Immature natural killer cell (primary cell): Measurements from ENCODE around the gene SPAG17. TPM values are rescaled to one million over a fixed set of nuclear protein-coding genes. Genes with fewer than 3 reads are reported as not detected.

Experiments used
- DNase-seq, 3 donors: peaks; one replicate each; pipeline ENCODE4 v3.0.0; 2022; ENCODE audit warnings: mixed read lengths in 1 of 3
- H3K27ac Mint-ChIP-seq, 6 donors: one replicate each; pipeline ENCODE4 v1.8.0; 2020; ENCODE audit warnings: mixed read lengths in 6 of 6, mild to moderate bottlenecking in 5 of 6, inconsistent platforms in 4 of 6, moderate library complexity in 3 of 6
- H3K27me3 Mint-ChIP-seq, 3 donors: one replicate each; pipeline ENCODE4 v1.8.0; 2020 to 2021; ENCODE audit warnings: low read depth in 3 of 3, mild to moderate bottlenecking in 3 of 3, mixed read lengths in 3 of 3, moderate library complexity in 3 of 3, inconsistent platforms in 1 of 3
- H3K36me3 Mint-ChIP-seq, 3 donors: one replicate each; pipeline ENCODE4 v1.8.0; 2020; ENCODE audit warnings: mixed read lengths in 3 of 3, inconsistent platforms in 2 of 3, mild to moderate bottlenecking in 2 of 3
- H3K4me1 Mint-ChIP-seq, 2 donors: one replicate each; pipeline ENCODE4 v1.8.0; 2020; ENCODE audit warnings: inconsistent platforms in 2 of 2, mild to moderate bottlenecking in 2 of 2, mixed read lengths in 2 of 2, moderate library complexity in 1 of 2
- H3K4me3 Mint-ChIP-seq, 5 donors: one replicate each; pipeline ENCODE4 v1.8.0; 2020; ENCODE audit warnings: mild to moderate bottlenecking in 5 of 5, mixed read lengths in 5 of 5, inconsistent platforms in 3 of 5, moderate library complexity in 3 of 5
- H3K9me3 Mint-ChIP-seq, 6 donors: one replicate each; pipeline ENCODE4 v1.8.0; 2020; ENCODE audit warnings: mild to moderate bottlenecking in 6 of 6, mixed read lengths in 6 of 6, inconsistent platforms in 4 of 6, moderate library complexity in 3 of 6
- polyA plus RNA-seq, 3 donors: library from polyadenylated mRNA; unstranded; fragments of 300-500 nt; fragmentation: Illumina TruSeq; gene quantifications; one replicate each; pipeline ENCODE4 v1.2.3, GENCODE V29; 2021

Gene SPAG17
- polyA plus RNA-seq: not detected

- Mint-ChIP-seq H3K4me1 (peaks cover 2 to 5% of the 10 kb centered on the region in 2 donors), H3K27ac (no peak within 1 kb of the TSS), H3K4me3 (no peak within 1 kb of the TSS), H3K9me3 (peaks cover 1 to 29% (median 12%) of the 10 kb centered on the region in 6 donors), H3K36me3 (no peaks in the 10 kb centered on the region), H3K27me3 (peaks cover 0 to 2% (median 0%) of the 10 kb centered on the region in 3 donors)
- DNase-seq: no peak
Observed at GRCh38 chr1:118185084-118185832, at the start of gene SPAG17. Gene SPAG17, minus strand, starts transcription at chr1:118185228. Its CDS starts 71 bp downstream, at chr1:118185157.

GRCh38 chr1:118225471-118225870, 40.4 kb upstream of the SPAG17 start:
- peaks cover 0 to 7% (median 0%) of the 10 kb centered on the region in 3 donors for H3K27me3 Mint-ChIP-seq
- H3K27ac Mint-ChIP-seq: no peak overlapping the region
- H3K4me1 Mint-ChIP-seq: no peaks in the 10 kb centered on the region
- no peak overlapping the region for H3K4me3 Mint-ChIP-seq
- H3K36me3 Mint-ChIP-seq: no peaks in the 10 kb centered on the region
- DNase-seq: no peak
- H3K9me3 Mint-ChIP-seq: peaks cover 1 to 14% (median 6%) of the 10 kb centered on the region in 6 donors

- no peak for DNase-seq
- H3K9me3 Mint-ChIP-seq: peaks cover 0 to 7% (median 6%) of the 10 kb centered on the region in 6 donors
Observed at GRCh38 chr1:118223426-118223825, 38.4 kb upstream of the SPAG17 start.

GRCh38 chr1:118219438-118219837, 34.4 kb upstream of the SPAG17 start:
- no peak for DNase-seq
- H3K9me3 Mint-ChIP-seq: peaks cover 3 to 13% (median 7%) of the 10 kb centered on the region in 6 donors
- H3K4me1 Mint-ChIP-seq: no peaks in the 10 kb centered on the region
- no peaks in the 10 kb centered on the region for H3K36me3 Mint-ChIP-seq
- no peak overlapping the region for H3K4me3 Mint-ChIP-seq
- H3K27me3 Mint-ChIP-seq: peaks cover 1 to 3% (median 3%) of the 10 kb centered on the region in 3 donors
- no peak overlapping the region for H3K27ac Mint-ChIP-seq

More at GRCh38 chr1:118223426-118223825, 38.4 kb upstream of the SPAG17 start:
- Mint-ChIP-seq H3K4me3 (no peak overlapping the region), H3K27me3 (peaks cover 0 to 4% (median 0%) of the 10 kb centered on the region in 3 donors), H3K27ac (no peak overlapping the region), H3K36me3 (no peaks in the 10 kb centered on the region), H3K4me1 (no peaks in the 10 kb centered on the region)

DNA sequence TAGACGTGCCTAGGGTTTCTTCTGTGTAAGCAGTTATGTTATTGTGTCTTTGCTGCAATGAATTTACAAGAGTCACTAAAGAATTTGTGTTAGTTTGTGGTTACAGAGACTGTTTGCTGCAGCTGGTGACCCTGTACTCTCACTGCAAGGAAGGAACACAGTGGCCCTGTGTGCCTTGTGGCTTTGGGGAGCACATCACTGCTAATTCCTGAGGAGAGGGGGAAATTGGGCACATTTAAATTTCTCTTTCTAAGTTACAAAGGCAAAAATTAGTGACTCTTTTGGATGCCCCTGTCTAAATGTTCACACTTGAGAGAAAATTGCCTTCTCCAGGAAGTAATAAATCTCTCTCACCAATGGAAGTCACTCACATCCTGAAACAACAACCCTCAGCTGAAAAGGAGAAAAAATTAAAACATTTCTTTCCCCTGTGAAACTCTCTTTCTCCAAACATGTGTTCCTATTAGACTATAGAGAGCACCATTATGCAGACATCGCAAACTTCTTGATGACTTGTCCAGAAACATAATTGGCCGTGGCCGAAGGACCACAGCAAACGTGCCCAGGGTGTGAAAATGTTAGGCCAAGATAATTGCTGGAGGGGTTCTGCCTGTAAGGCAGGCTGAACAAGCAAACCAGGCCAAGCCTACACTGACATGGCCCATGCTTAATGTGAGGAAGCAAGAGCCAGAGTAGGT, 32.3 kb upstream of the SPAG17 start:
- H3K27ac Mint-ChIP-seq: no peak overlapping the region
- DNase-seq: no peak
- no peaks in the 10 kb centered on the region for H3K36me3 Mint-ChIP-seq
- H3K4me1 Mint-ChIP-seq: no peaks in the 10 kb centered on the region
- H3K9me3 Mint-ChIP-seq: peaks cover 3 to 8% (median 6%) of the 10 kb centered on the region in 6 donors
- H3K4me3 Mint-ChIP-seq: no peak overlapping the region
- peaks cover 0 to 3% (median 3%) of the 10 kb centered on the region in 3 donors for H3K27me3 Mint-ChIP-seq

DNA sequence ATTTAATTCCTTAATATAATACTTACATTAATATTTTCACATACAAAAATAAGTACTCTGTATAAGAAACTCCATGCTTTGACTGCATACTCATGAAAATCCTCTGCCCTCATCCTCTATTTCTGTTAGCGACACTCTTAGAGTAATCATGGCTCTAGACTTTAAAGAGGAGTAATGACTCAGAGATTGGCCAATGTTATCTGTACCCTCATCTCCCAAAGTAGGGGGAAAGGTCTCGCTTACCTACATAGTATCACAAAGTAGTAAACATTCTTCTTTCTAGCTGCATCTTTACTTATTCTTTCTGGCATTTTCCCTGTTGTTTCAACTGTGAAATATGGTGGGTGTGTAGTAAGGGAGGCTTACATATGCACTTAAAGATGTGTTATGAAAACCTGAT, 29.8 kb upstream of the SPAG17 start:
- H3K4me1 Mint-ChIP-seq: no peaks in the 10 kb centered on the region

DNA sequence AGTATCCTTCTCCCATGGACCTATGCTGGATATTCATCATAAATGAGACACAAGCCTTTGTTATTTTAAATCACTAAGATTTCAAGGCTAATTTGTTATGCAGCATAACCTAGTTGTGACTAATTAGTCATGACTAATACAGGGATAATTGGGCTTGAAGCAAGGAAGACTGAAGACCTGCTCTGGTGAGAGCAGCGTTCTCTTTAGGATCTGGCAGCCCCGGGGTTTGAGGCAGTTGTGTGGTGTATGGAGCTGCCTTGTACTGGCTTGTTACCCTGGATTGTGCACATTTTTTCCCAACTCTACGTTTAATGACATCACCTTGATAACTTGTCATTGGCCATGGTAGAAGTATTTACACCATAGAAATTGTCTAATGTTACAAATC, 25.7 kb upstream of the SPAG17 start:
- Mint-ChIP-seq H3K27ac (no peak overlapping the region), H3K36me3 (no peaks in the 10 kb centered on the region), H3K9me3 (peaks cover 2 to 14% (median 9%) of the 10 kb centered on the region in 6 donors), H3K27me3 (peaks cover 0 to 3% (median 3%) of the 10 kb centered on the region in 3 donors), H3K4me3 (no peak overlapping the region), H3K4me1 (no peaks in the 10 kb centered on the region)
- DNase-seq: no peak

More for the DNA sequence above, 29.8 kb upstream of the SPAG17 start:
- Mint-ChIP-seq H3K4me3 (no peak overlapping the region), H3K36me3 (no peaks in the 10 kb centered on the region), H3K27ac (no peak overlapping the region), H3K27me3 (peaks cover 0 to 3% (median 3%) of the 10 kb centered on the region in 3 donors), H3K9me3 (peaks cover 2 to 12% (median 6%) of the 10 kb centered on the region in 6 donors)
- DNase-seq: no peak

GRCh38 chr1:118210051-118210722, 25.2 kb upstream of the SPAG17 start:
- Mint-ChIP-seq H3K27ac (no peak overlapping the region), H3K27me3 (peaks cover 0 to 3% (median 3%) of the 10 kb centered on the region in 3 donors), H3K9me3 (peaks cover 0 to 14% (median 6%) of the 10 kb centered on the region in 6 donors), H3K4me1 (no peaks in the 10 kb centered on the region), H3K4me3 (no peak overlapping the region), H3K36me3 (no peaks in the 10 kb centered on the region)
- DNase-seq: no peak

DNA sequence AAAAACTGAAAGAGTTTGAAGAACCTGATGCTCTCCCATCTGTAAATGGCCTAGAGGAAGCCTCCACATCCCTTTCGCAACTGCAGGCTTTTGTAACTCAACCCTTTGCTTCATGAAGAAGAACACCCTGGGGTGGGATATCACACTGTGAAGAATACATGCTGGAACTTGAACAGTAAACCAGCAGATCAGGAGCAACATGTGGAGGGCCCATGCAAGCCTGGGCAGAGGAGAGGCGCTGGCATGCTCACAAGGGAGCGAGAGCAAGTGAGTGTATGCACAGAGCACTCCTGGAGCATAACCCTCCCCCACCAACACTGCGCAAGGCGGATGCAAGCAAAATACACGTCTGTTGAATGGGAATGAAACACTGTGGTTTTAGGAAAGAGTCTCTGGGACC, 24.6 kb upstream of the SPAG17 start:
- peaks cover 0 to 3% (median 3%) of the 10 kb centered on the region in 3 donors for H3K27me3 Mint-ChIP-seq
- no peaks in the 10 kb centered on the region for H3K36me3 Mint-ChIP-seq
- H3K4me3 Mint-ChIP-seq: no peak overlapping the region
- H3K4me1 Mint-ChIP-seq: no peaks in the 10 kb centered on the region
- peaks cover 0 to 14% (median 6%) of the 10 kb centered on the region in 6 donors for H3K9me3 Mint-ChIP-seq
- no peak for DNase-seq
- no peak overlapping the region for H3K27ac Mint-ChIP-seq

GRCh38 chr1:118206966-118207365, 21.9 kb upstream of the SPAG17 start:
- DNase-seq: no peak
- peaks cover 0 to 13% (median 8%) of the 10 kb centered on the region in 6 donors for H3K9me3 Mint-ChIP-seq
- no peaks in the 10 kb centered on the region for H3K4me1 Mint-ChIP-seq
- H3K27me3 Mint-ChIP-seq: peaks cover 0 to 3% (median 1%) of the 10 kb centered on the region in 3 donors
- no peak overlapping the region for H3K4me3 Mint-ChIP-seq
- H3K27ac Mint-ChIP-seq: no peak overlapping the region
- H3K36me3 Mint-ChIP-seq: no peaks in the 10 kb centered on the region

GRCh38 chr1:118204648-118205047, 19.6 kb upstream of the SPAG17 start:
- H3K27ac Mint-ChIP-seq: no peak overlapping the region
- H3K36me3 Mint-ChIP-seq: no peaks in the 10 kb centered on the region
- H3K4me1 Mint-ChIP-seq: no peaks in the 10 kb centered on the region
- peaks cover 0 to 3% (median 1%) of the 10 kb centered on the region in 3 donors for H3K27me3 Mint-ChIP-seq
- DNase-seq: no peak
- H3K4me3 Mint-ChIP-seq: no peak overlapping the region
- peaks cover 0 to 22% (median 8%) of the 10 kb centered on the region in 6 donors for H3K9me3 Mint-ChIP-seq

- Mint-ChIP-seq H3K27me3 (peaks cover 0 to 3% (median 1%) of the 10 kb centered on the region in 3 donors), H3K4me1 (no peaks in the 10 kb centered on the region), H3K9me3 (peaks cover 0 to 20% (median 8%) of the 10 kb centered on the region in 6 donors), H3K4me3 (no peak overlapping the region), H3K27ac (no peak overlapping the region), H3K36me3 (no peaks in the 10 kb centered on the region)
- DNase-seq: no peak
Observed at GRCh38 chr1:118204105-118204504, 19.1 kb upstream of the SPAG17 start.

GRCh38 chr1:118202076-118202608, 17.1 kb upstream of the SPAG17 start:
- Mint-ChIP-seq H3K27me3 (peaks cover 0 to 1% (median 0%) of the 10 kb centered on the region in 3 donors), H3K4me1 (no peaks in the 10 kb centered on the region), H3K36me3 (peaks cover 0 to 3% (median 0%) of the 10 kb centered on the region in 3 donors), H3K27ac (no peak overlapping the region), H3K9me3 (peaks cover 0 to 18% (median 7%) of the 10 kb centered on the region in 6 donors), H3K4me3 (no peak overlapping the region)
- DNase-seq: no peak
